DMS114 treated with DMSO at 0.1 percent for 48 hours (cell line): ENCODE data around the gene HNRNPF.

Experiments used
- DNase-seq: peaks from one replicate; lab custom pipeline; 2025; ENCODE audit not compliant: unreplicated experiment; lab: John Stamatoyannopoulos, UW

Gene HNRNPF

GRCh38 chr10:43380610-43381222, 28.3 kb downstream of the HNRNPF start:
- peak; percentile 24 for DNase-seq

GRCh38 chr10:43377424-43377883, 31.5 kb downstream of the HNRNPF start:
- no peak for DNase-seq

DNA sequence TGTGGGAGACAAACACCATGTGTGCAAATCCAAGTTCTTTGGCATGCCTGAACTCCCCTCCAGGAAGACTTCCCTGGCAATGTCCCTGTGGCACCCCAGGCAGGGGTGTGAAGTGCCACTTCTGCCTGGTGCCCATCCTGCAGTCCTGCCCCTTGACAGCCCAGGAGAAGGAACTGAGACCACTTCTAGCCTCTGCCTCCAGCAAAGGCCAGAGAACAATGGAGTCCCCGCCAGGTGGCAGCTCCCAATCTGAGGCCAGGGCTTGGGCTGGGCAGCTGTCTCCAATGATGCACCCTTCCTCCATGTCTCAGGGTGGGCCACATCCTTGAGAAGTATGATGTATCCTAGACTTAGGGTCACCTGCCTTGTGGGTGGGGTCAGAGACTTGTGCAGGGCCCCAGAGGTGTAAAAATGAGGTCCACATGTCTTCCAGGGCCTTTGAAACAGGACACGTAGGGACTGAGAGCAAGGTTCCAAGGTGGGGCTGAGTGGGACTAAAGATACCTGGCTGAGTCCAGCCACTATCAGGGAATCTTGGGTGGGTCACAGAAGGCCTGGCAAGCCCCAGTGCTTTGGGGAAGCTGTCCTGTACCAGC, 32.1 kb downstream of the HNRNPF start:
- DNase-seq: no peak

DNA sequence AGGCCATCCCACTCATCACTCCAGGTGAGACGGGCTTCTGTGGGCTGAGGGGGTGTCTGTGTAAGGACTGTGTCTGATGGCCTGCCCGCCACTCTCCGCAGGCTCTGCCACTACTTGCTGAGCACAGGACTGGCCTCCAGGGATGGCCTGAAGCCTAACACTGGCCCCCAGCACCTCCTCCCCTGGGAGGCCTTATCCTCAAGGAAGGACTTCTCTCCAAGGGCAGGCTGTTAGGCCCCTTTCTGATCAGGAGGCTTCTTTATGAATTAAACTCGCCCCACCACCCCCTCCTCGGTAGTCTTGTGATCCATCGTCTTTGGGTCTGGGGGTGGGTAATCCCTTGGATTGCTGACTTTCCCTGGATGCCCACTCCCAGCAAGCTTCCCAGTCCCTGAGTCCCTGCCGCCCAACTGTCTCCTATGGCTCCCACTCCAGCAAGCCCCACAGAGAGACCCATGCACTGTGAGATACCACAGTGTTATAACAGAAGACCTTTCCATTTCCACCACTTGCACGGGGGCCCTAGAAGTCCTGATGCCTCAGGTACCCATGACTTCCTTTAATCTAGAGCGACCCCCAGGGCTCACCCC, 32.8 kb downstream of the HNRNPF start:
- no peak for DNase-seq

DNA sequence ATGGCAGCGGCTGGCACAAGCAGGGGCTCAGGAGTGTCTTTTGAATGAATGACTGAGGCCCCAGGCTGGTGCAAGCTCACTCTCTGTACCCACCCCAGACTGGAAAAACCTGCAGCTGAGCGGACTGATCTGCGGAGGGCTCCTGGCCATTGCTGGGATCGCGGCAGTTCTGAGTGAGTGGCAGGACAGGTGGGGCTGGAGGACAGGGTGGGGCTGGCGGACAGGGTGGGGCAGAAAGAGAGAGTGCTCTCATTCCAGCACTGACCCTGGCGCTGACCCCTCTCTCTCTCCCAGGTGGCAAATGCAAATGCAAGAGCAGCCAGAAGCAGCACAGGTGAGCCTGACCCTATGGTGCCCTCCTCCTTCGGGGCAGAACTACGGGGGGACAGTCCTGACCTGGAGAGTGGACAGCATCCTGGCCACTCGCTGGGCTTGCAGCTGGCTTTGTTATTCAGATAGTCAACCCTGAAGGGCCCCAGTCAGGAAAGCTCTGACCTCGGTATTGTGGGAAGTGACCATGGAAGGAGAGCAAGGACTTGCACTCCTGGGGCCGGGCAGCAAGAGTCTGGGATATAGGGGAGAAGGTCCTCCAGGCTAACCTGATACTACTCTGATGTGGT, 33.5 kb downstream of the HNRNPF start:
- DNase-seq: no peak

GRCh38 chr10:43374194-43374593, 34.8 kb downstream of the HNRNPF start:
- no peak for DNase-seq

GRCh38 chr10:43373461-43373860, 35.5 kb downstream of the HNRNPF start:
- DNase-seq: no peak

DNA sequence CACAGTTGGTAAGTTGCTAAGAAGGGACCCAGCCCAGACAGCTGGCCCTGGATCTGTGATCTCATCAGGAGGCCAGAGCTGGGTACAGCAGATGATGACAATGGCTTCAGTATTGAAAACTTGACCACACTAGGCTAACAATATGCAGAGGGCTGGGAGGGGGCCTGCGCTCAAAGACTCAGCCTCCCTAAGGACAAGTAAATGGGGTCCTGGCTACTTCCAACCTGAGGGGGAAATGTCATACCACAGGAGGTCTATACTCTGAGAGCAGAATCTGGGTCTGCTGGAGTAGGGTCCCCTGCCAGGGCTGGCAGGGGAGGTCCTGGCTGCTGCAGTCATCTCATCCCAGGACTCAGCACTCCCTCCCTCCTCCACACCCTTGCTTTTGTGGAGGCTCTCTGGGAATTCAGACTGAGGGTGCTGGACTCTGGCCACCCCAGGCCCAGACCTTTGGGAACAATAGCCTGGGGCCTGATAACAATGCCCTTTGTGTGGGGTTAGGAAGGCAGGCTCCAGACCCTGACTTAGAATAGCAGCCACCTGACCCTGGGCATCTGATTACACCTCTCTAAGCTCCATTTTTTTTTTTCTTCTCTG, 36.1 kb downstream of the HNRNPF start:
- DNase-seq: no peak

DNA sequence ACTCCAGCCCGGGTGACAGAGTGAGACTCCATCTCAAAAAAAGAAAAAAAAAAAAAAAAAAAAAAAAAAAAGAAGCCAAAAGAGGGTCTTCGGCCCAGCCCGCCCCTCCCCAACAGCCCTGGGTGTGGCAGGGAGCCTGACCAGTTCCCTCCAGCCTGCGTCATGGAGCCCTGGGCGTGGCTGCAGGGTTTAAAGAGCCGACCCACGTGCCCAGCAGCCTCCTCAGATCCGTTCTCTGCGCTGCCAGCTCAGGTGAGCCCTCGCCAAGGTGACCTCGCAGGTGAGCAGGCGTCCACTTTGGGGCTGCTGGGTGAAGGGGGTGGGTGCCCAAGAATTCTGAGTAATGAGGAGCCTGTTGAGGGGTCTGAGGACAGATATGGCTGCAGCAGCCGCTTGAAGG, 37.6 kb downstream of the HNRNPF start, which contains the start of gene FXYD4:
Gene FXYD4, plus strand, starts transcription at position 219 of the 400 bp plus-strand sequence. CDS start 2,111 bp downstream, outside the sequence.
- DNase-seq: no peak

- DNase-seq: no peak
These were observed 38.2 kb downstream of the HNRNPF start for GRCh38 chr10:43370671-43371215.

DNA sequence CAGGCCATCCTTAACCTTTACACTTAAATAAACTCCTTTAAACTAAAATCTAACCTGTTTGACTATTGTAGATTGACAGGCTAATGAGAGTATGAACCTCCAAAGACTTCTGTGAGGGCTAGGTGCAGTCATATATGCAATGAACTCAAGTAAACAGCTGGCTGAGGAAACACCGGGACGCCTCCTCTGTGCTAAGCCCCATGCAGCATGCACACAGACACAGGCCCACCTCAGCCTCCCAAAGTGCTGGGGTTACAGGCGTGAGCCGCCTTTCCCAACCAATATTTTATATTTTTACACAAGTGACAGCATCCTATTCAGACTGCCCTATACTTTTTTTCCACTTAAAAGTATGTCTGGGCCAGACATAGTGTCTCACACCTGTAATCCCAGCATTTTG, 39.1 kb downstream of the HNRNPF start:
- DNase-seq: no peak

DNA sequence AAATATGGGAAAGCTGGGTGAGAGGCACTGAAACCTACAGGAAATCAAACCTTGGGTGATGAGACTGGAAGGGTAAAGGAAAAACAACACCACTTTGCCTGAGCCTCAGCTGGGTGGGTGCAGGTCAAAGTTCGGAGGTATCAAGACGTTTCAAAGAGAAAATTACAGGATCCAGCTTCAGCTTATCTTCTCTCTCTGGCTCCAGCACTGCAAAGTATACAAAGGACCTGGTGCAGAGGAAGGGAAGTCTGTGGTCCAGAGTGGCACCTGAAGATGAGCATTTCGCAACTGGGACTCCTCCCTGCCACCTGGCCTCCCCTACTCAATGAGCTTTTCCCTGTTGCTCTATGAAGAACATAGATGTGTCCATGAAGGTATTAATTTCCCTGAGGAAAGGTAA, 44.0 kb downstream of the HNRNPF start:
- no peak for DNase-seq

DNA sequence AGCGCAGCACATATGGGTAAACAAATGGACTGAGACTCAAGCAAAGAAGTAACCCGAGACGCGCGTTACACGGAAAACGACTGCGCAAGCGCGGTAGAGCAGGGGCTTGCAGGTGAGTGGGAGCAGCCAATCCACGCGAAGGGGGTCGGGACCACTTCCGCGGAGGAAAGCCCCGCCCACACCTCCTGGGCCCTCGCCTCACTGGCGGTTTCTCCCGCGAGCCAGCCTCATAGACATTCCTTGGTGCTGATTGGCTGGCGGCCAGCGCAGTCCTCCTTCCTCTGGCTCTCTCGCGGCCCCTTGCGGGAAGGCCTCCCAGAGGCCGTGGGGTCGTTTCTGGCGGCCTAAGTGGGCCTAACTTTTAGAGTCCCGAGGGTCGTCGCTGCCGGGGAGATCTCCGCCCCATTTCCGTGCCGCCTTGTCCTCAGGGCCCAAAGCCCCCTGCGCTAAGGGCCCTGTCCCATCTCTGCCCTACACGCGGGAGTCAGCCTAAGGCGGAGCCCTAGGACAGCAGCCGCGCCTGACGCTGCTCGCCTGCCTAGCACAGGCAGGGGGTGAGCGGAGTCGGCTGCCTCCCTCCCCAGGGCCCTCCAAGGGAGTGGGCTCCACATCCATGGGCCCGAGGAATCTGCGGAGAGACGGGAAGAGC, 46.7 kb downstream of the HNRNPF start:
- DNase-seq: peak; percentile 96

DNA sequence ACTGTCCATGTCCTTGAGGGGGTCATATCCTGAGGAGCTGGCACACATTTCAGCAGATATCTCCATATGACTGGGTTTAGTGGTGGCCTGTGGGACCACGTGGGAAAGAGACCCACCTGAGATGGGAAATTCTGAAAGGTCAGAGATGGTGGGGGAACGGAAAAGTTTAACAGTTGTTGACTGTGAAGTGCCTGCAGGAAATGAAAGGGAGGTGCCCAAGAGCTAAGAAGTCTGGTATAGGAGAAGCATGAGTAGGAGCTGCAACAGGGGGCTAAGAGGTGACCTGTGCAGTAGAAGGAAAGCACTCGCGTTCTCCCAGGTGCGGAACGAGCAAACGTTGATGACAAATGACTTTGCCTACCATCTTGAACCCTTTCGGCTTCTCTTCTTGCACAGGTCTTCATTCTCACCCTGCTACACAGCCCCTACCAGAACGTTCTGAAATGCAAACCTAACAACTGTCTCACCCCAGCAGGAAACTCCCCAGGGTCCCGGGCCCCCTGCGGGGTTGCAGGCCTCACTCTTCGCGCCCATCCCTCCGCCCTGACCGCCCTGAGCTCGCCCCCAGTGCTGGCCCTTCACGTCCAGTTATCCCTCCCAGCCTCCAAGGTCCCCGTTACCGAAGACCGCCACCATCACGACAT, 47.3 kb downstream of the HNRNPF start:
- DNase-seq: no peak

DNA sequence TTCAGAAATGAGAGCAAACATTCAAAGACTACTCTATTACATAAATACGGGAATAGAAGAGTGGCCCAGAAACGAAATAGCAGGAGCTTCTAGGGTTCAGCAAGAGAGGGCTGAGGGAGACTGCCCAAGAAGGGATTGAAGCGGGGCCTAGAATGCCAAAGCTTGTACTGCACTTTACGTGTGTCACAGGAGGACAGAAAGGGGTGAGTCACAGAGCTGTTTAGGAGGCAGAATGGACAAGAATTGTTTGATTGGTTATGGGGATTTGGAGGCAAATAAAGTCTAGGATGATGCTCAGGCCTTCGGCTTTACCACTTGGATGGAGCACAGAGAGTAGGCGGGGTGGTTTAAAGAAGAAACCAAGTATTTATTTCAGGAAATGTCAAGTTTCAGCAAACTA, 48.9 kb downstream of the HNRNPF start:
- no peak for DNase-seq

- no peak for DNase-seq
These were observed 53.1 kb downstream of the HNRNPF start for GRCh38 chr10:43355749-43356371.

DNA sequence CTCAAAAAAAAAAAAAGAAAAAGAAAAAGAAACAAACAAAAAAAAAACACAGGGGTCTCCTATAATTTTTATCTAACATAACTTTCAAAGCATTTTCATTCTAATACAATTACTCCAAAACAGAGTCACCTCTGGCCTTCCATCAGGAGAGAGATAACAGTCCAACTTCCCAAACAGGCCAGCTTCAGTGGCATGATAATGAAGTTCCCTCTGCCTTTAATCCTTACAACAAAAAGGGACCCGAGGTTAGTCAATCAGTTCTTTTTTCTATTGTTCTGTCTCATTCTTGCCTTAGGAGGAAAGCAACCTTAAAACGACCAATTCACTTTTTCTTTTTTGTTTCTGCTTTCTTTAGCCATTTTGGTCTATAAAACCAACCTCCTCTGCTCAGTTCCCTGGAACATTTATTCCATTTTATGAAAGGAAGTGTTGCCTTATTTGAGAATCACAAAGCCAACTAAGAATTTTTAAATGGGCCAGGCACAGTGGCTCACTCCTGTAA, 54.1 kb downstream of the HNRNPF start:
- DNase-seq: no peak

DNA sequence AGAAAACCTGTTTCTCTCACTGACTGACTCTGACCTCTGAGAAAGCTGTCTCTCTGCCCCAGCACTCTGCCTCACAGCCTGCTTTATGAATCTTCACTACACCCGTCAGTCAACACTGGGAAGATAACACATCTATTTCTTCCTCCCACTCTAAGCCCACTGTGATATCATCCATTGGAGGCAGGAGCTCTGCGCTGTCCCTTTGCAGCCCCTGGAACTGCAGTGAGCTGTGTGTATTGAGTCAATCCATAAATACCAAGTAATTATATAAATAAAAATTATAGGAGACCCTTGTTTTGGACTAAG, 54.7 kb downstream of the HNRNPF start:
- no peak for DNase-seq

GRCh38 chr10:43353495-43354329, 55.3 kb downstream of the HNRNPF start:
- no peak for DNase-seq
